GM23338 (cell line): ENCODE results near the gene CSGALNACT2. TPM values are rescaled to one million over a fixed set of nuclear protein-coding genes. Genes with fewer than 3 reads are reported as not detected.

Experiments
- ATAC-seq: fragments of 200-7000 bp; cut with Tn5 transposase; 3 replicates; pipeline ENCODE4 v1.9.1; 2020
- DNase-seq: peaks from one replicate; pipeline ENCODE4 v3.0.0-alpha.2; 2015; ENCODE audit warnings: low spot score
- H2AFZ ChIP-seq: fragments of 200-600 bp; sonication (generic); 2 replicates; pipeline ENCODE4 v1.8.0; 2016; ENCODE audit warnings: antibody characterized with exemption, mild to moderate bottlenecking, moderate library complexity
- H3F3A ChIP-seq: fragments of 200-600 bp; sonication (generic); replicated peaks from 2 replicates; pipeline ENCODE4 v1.8.0; 2017; ENCODE audit warnings: antibody characterized with exemption, mixed run types, low read depth
- H3K27ac ChIP-seq: fragments of 200-600 bp; sonication (generic); 2 replicates; pipeline ENCODE4 v1.6.1; 2016; ENCODE audit warnings: low read depth
- H3K27me3 ChIP-seq: fragments of 200-600 bp; sonication (generic); 2 replicates; pipeline ENCODE4 v1.8.0; 2016; ENCODE audit warnings: mild to moderate bottlenecking, mixed run types, moderate library complexity; ENCODE audit not compliant: insufficient read depth
- H3K36me3 ChIP-seq: fragments of 200-600 bp; sonication (generic); 2 replicates; pipeline ENCODE4 v1.8.0; 2016; ENCODE audit warnings: mild to moderate bottlenecking; ENCODE audit not compliant: insufficient read depth
- H3K4me1 ChIP-seq: fragments of 200-600 bp; sonication (generic); 2 replicates; pipeline ENCODE4 v1.8.0; 2016; ENCODE audit warnings: mild to moderate bottlenecking, moderate library complexity; ENCODE audit not compliant: insufficient read depth
- H3K4me2 ChIP-seq: fragments of 200-600 bp; sonication (generic); 2 replicates; pipeline ENCODE4 v1.7.1; 2017; ENCODE audit warnings: mixed run types
- H3K4me3 ChIP-seq: fragments of 200-600 bp; sonication (generic); 2 replicates; pipeline ENCODE4 v1.6.1; 2016; ENCODE audit warnings: mixed run types
- H3K79me2 ChIP-seq: fragments of 200-600 bp; sonication (generic); replicated peaks from 2 replicates; pipeline ENCODE4 v1.8.0; 2017; ENCODE audit warnings: mild to moderate bottlenecking; ENCODE audit not compliant: insufficient read depth
- H3K9me2 ChIP-seq: fragments of 200-600 bp; sonication (generic); 2 replicates; pipeline ENCODE4 v1.8.0; 2017; ENCODE audit not compliant: insufficient read depth
- H4K20me1 ChIP-seq: fragments of 200-600 bp; sonication (generic); replicated peaks from 2 replicates; pipeline ENCODE4 v1.8.0; 2017; ENCODE audit warnings: mild to moderate bottlenecking; ENCODE audit not compliant: insufficient read depth
- H3K27ac Mint-ChIP-seq: 2 replicates; pipeline ENCODE4 v1.8.0; 2020; ENCODE audit warnings: inconsistent platforms, mild to moderate bottlenecking, moderate library complexity, mixed read lengths
- H3K27me3 Mint-ChIP-seq: 3 replicates; pipeline ENCODE4 v1.8.0; 2022; ENCODE audit warnings: low read depth, mild to moderate bottlenecking, moderate library complexity, mixed read lengths, inconsistent platforms; ENCODE audit not compliant: insufficient read depth, poor library complexity
- H3K36me3 Mint-ChIP-seq: 3 replicates; pipeline ENCODE4 v1.8.0; 2021; ENCODE audit warnings: low read depth, mild to moderate bottlenecking, inconsistent platforms, moderate library complexity, mixed read lengths
- H3K4me1 Mint-ChIP-seq: 3 replicates; pipeline ENCODE4 v1.8.0; 2020; ENCODE audit warnings: mild to moderate bottlenecking, inconsistent platforms, mixed read lengths
- H3K4me3 Mint-ChIP-seq: 3 replicates; pipeline ENCODE4 v1.8.0; 2021; ENCODE audit warnings: moderate library complexity, mild to moderate bottlenecking, inconsistent platforms, mixed read lengths
- H3K9me3 Mint-ChIP-seq: 3 replicates; pipeline ENCODE4 v1.8.0; 2020; ENCODE audit warnings: moderate library complexity, mild to moderate bottlenecking, inconsistent platforms, mixed read lengths
- CREB1 ChIP-seq: fragments of 250-450 bp; sonication (Bioruptor Pico); IDR thresholded peaks from 2 replicates; pipeline ENCODE4 v1.5.0; 2020; ENCODE audit warnings: low read depth, mild to moderate bottlenecking, moderate library complexity
- CTCF ChIP-seq, 2 experiments: fragments of 200-600 bp in 1 of 2; sonication (generic) in 1 of 2; conservative IDR thresholded peaks; 2 replicates each; pipeline versions ENCODE4 v1.5.1 to v1.6.1; 2016 to 2017; ENCODE audit warnings: antibody characterized with exemption in 2 of 2, low read depth in 2 of 2, mild to moderate bottlenecking in 2 of 2, moderate library complexity in 1 of 2
- EZH2 ChIP-seq: fragments of 200-600 bp; sonication (generic); IDR thresholded peaks from one replicate; pipeline ENCODE4 v1.8.0; 2017; ENCODE audit warnings: antibody characterized with exemption, mild to moderate bottlenecking, low read depth; ENCODE audit not compliant: unreplicated experiment
- JUNB ChIP-seq: IDR thresholded peaks from one replicate; pipeline ENCODE4 v1.6.1; 2016; ENCODE audit warnings: antibody characterized with exemption; ENCODE audit not compliant: unreplicated experiment
- NANOG ChIP-seq: IDR thresholded peaks from 2 replicates; pipeline ENCODE4 v1.6.1; 2016; ENCODE audit warnings: antibody characterized with exemption, borderline replicate concordance
- REST ChIP-seq: IDR thresholded peaks from one replicate; pipeline ENCODE4 v1.6.1; 2018; ENCODE audit warnings: antibody characterized with exemption; ENCODE audit not compliant: unreplicated experiment
- STAT1 ChIP-seq: IDR thresholded peaks from one replicate; pipeline ENCODE4 v1.6.1; 2016; ENCODE audit warnings: antibody characterized with exemption; ENCODE audit not compliant: unreplicated experiment
- ZNF114 ChIP-seq: fragments of 250-450 bp; sonication (Bioruptor Pico); IDR thresholded peaks from 2 replicates; pipeline ENCODE4 v1.5.0; 2020; ENCODE audit warnings: mild to moderate bottlenecking, moderate library complexity
- ZNF331 ChIP-seq: fragments of 250-450 bp; sonication (Bioruptor Pico); IDR thresholded peaks from 2 replicates; pipeline ENCODE4 v1.5.0; 2020; ENCODE audit warnings: low read depth, mild to moderate bottlenecking, moderate library complexity
- polyA plus RNA-seq: library from polyadenylated mRNA; unstranded; fragments of >200 nt; fragmentation: Nextera tagmentation; extraction: Ambion mirVana; gene quantifications from 2 replicates; pipeline ENCODE4 v1.2.1, GENCODE V29; 2016
- total RNA-seq: library from RNA; depleted of rRNA; stranded (reverse); fragments of >200 nt; shearing (Covaris generic); gene quantifications from 2 replicates; pipeline ENCODE4 v1.2.3, GENCODE V29; 2014
- TF ChIP-seq, protein P1 (sequence below): fragments of 250-450 bp; sonication (Bioruptor Pico); IDR thresholded peaks from 2 replicates; pipeline ENCODE4 v1.5.0; 2020; ENCODE audit warnings: mild to moderate bottlenecking, moderate library complexity

CSGALNACT2 gene
- total and polyA plus RNA-seq, 2 experiments from 2014 or later: 3.0 to 4.6 TPM

DNA sequence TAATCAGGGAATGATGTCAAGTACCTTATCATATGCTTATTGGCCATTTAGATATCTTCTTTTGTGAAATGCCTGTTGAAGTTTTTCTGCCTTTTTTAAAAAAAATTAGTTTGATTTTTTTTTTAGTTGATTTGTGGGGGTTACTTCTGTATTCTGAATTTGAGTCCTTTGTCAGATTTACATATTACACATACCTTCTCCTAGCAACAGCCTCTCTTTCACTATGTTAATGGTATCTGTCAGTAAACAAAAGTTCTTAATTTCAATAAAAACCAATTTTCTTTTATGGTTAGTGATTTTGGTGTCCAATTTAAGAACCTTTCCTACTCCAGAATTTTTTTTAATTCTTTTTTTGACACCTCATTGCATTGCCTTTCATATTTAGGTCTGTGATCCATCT lies 52.0 kb downstream of the CSGALNACT2 start (continued):
- no peak for TF ChIP-seq ZNF331 (CRISPR knock-in tag)
- no peak for TF ChIP-seq REST
- TF ChIP-seq EZH2: no peak
- TF ChIP-seq NANOG: no peak
- TF ChIP-seq JUNB: no peak
- no peak for TF ChIP-seq CTCF (conservative IDR thresholded peaks at IDR 0.05; ENCODE audit: low read depth in 2 of 2)

- no peaks in the 10 kb centered on the region for H3K9me2 ChIP-seq
- no peak overlapping the region for H3K4me2 ChIP-seq
- DNase-seq (no peak), ATAC-seq (no peak)
- Mint-ChIP-seq H3K27me3 (peaks cover 12% of the 10 kb centered on the region), H3K4me3 (no peak overlapping the region), H3K9me3 (no peaks in the 10 kb centered on the region), H3K27ac (no peak overlapping the region), H3K4me1 (peaks cover 5% of the 10 kb centered on the region; the same call in 2 of the 3 replicates), H3K36me3 (peaks cover 10% of the 10 kb centered on the region)
- H2AFZ ChIP-seq: no peak overlapping the region
- no peak overlapping the region for H3K27ac ChIP-seq
- no peaks in the 10 kb centered on the region for H3K36me3 ChIP-seq
- H3K4me3 ChIP-seq: no peak overlapping the region
- H3F3A ChIP-seq: no peaks in the 10 kb centered on the region
- no peaks in the 10 kb centered on the region for H3K4me1 ChIP-seq
- no peaks in the 10 kb centered on the region for H3K27me3 ChIP-seq
- H3K79me2 ChIP-seq: no peaks in the 10 kb centered on the region
- H4K20me1 ChIP-seq: peaks cover 3% of the 10 kb centered on the region; the same call in 1 of the 2 replicates
- TF ChIP-seq, protein P1, sequence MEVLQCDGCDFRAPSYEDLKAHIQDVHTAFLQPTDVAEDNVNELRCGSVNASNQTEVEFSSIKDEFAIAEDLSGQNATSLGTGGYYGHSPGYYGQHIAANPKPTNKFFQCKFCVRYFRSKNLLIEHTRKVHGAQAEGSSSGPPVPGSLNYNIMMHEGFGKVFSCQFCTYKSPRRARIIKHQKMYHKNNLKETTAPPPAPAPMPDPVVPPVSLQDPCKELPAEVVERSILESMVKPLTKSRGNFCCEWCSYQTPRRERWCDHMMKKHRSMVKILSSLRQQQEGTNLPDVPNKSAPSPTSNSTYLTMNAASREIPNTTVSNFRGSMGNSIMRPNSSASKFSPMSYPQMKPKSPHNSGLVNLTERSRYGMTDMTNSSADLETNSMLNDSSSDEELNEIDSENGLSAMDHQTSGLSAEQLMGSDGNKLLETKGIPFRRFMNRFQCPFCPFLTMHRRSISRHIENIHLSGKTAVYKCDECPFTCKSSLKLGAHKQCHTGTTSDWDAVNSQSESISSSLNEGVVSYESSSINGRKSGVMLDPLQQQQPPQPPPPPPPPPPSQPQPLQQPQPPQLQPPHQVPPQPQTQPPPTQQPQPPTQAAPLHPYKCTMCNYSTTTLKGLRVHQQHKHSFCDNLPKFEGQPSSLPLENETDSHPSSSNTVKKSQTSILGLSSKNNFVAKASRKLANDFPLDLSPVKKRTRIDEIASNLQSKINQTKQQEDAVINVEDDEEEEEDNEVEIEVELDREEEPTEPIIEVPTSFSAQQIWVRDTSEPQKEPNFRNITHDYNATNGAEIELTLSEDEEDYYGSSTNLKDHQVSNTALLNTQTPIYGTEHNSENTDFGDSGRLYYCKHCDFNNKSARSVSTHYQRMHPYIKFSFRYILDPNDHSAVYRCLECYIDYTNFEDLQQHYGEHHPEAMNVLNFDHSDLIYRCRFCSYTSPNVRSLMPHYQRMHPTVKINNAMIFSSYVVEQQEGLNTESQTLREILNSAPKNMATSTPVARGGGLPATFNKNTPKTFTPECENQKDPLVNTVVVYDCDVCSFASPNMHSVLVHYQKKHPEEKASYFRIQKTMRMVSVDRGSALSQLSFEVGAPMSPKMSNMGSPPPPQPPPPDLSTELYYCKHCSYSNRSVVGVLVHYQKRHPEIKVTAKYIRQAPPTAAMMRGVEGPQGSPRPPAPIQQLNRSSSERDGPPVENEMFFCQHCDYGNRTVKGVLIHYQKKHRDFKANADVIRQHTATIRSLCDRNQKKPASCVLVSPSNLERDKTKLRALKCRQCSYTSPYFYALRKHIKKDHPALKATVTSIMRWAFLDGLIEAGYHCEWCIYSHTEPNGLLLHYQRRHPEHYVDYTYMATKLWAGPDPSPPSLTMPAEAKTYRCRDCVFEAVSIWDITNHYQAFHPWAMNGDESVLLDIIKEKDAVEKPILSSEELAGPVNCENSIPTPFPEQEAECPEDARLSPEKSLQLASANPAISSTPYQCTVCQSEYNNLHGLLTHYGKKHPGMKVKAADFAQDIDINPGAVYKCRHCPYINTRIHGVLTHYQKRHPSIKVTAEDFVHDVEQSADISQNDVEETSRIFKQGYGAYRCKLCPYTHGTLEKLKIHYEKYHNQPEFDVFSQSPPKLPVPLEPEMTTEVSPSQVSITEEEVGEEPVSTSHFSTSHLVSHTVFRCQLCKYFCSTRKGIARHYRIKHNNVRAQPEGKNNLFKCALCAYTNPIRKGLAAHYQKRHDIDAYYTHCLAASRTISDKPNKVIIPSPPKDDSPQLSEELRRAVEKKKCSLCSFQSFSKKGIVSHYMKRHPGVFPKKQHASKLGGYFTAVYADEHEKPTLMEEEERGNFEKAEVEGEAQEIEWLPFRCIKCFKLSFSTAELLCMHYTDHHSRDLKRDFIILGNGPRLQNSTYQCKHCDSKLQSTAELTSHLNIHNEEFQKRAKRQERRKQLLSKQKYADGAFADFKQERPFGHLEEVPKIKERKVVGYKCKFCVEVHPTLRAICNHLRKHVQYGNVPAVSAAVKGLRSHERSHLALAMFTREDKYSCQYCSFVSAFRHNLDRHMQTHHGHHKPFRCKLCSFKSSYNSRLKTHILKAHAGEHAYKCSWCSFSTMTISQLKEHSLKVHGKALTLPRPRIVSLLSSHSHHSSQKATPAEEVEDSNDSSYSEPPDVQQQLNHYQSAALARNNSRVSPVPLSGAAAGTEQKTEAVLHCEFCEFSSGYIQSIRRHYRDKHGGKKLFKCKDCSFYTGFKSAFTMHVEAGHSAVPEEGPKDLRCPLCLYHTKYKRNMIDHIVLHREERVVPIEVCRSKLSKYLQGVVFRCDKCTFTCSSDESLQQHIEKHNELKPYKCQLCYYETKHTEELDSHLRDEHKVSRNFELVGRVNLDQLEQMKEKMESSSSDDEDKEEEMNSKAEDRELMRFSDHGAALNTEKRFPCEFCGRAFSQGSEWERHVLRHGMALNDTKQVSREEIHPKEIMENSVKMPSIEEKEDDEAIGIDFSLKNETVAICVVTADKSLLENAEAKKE (CRISPR knock-in tag): no peak
- TF ChIP-seq EZH2 (no peak), CREB1 (CRISPR knock-in tag) (no peak), REST (no peak), STAT1 (no peak), ZNF114 (CRISPR knock-in tag) (no peak)
Measured at GRCh38 chr10:43190775-43191174, 52.5 kb downstream of the CSGALNACT2 start.
